CD14-positive monocyte (primary cell): ENCODE results near the gene CAMK4. TPM values are rescaled to one million over a fixed set of nuclear protein-coding genes. Genes with fewer than 3 reads are reported as not detected.

Source experiments
- DNase-seq, 3 donors: peaks; one replicate each; pipeline ENCODE4 v3.0.0-alpha.2; 2011 to 2022
- H2AFZ ChIP-seq: 2 replicates; pipeline ENCODE4 v1.6.0; 2012; ENCODE audit warnings: mild to moderate bottlenecking, low read depth, low read length, inconsistent platforms; ENCODE audit not compliant: insufficient read depth, poor library complexity, severe bottlenecking
- H3K27ac ChIP-seq, 2 donors: 1 replicate in 1 of 2; 2 replicates in 1 of 2; pipeline ENCODE4 v1.5.1; 2012 to 2013; ENCODE audit warnings: low read length in 2 of 2, control low read depth in 1 of 2, inconsistent platforms in 1 of 2, low read depth in 1 of 2, mild to moderate bottlenecking in 1 of 2
- H3K27me3 ChIP-seq, 2 donors: one replicate each; pipeline versions ENCODE4 v1.6.0 to v1.6.1; 2011 to 2013; ENCODE audit warnings: low read length in 2 of 2; ENCODE audit not compliant: control insufficient read depth in 2 of 2, insufficient read depth in 2 of 2
- H3K36me3 ChIP-seq, 2 donors: replicated peaks in 1 of 2; 1 replicate in 1 of 2; 2 replicates in 1 of 2; pipeline versions ENCODE4 v1.5.1 to v1.6.1; 2012 to 2013; ENCODE audit warnings: low read length in 2 of 2, control low read depth in 1 of 2, inconsistent platforms in 1 of 2, mild to moderate bottlenecking in 1 of 2; ENCODE audit not compliant: insufficient read depth in 2 of 2, control insufficient read depth in 1 of 2
- H3K4me1 ChIP-seq, 2 donors: 1 replicate in 1 of 2; 2 replicates in 1 of 2; pipeline versions ENCODE4 v1.5.1 to v1.6.1; 2012 to 2013; ENCODE audit warnings: low read length in 2 of 2, control low read depth in 1 of 2, inconsistent platforms in 1 of 2, mild to moderate bottlenecking in 1 of 2, moderate library complexity in 1 of 2; ENCODE audit not compliant: insufficient read depth in 2 of 2, control insufficient read depth in 1 of 2
- H3K4me2 ChIP-seq: replicated peaks from 2 replicates; pipeline ENCODE3; 2012; ENCODE audit warnings: low read length, moderate library complexity, mild to moderate bottlenecking; ENCODE audit not compliant: poor library complexity, severe bottlenecking; ENCODE audit errors: extremely low read depth
- H3K4me3 ChIP-seq, 3 experiments: fragments of 200-600 bp in 1 of 3; sonication (generic) in 1 of 3; replicated peaks in 1 of 3; 1 replicate in 2 of 3; 2 replicates in 1 of 3; pipeline ENCODE4 v1.5.1; 2011 to 2013; ENCODE audit warnings: low read length in 3 of 3, mild to moderate bottlenecking in 3 of 3, control low read depth in 2 of 3, low read depth in 2 of 3, inconsistent platforms in 1 of 3, moderate library complexity in 1 of 3
- H3K79me2 ChIP-seq: 2 replicates; pipeline ENCODE4 v1.6.0; 2012; ENCODE audit warnings: mild to moderate bottlenecking, control low read depth, inconsistent platforms, low read length, moderate library complexity; ENCODE audit not compliant: insufficient read depth
- H3K9ac ChIP-seq: 2 replicates; pipeline ENCODE4 v1.6.0; 2017; ENCODE audit warnings: low read length, mild to moderate bottlenecking; ENCODE audit not compliant: insufficient read depth, poor library complexity, severe bottlenecking
- H3K9me3 ChIP-seq, 2 donors: replicated peaks in 1 of 2; 1 replicate in 1 of 2; 2 replicates in 1 of 2; pipeline versions ENCODE4 v1.5.1 to v1.6.1; 2012 to 2013; ENCODE audit warnings: low read length in 2 of 2, control low read depth in 1 of 2; ENCODE audit not compliant: control insufficient read depth in 1 of 2, insufficient read depth in 1 of 2
- H4K20me1 ChIP-seq: 2 replicates; pipeline ENCODE4 v1.6.0; 2012; ENCODE audit warnings: mild to moderate bottlenecking, low read length, control low read depth, moderate library complexity; ENCODE audit not compliant: insufficient read depth
- H3K27ac Mint-ChIP-seq, 7 donors: one replicate each; pipeline ENCODE4 v1.8.0; 2020; ENCODE audit warnings: mild to moderate bottlenecking in 7 of 7, mixed read lengths in 7 of 7, moderate library complexity in 6 of 7, inconsistent platforms in 2 of 7
- H3K27me3 Mint-ChIP-seq, 3 donors: one replicate each; pipeline ENCODE4 v1.8.0; 2021 to 2022; ENCODE audit warnings: low read depth in 3 of 3, mild to moderate bottlenecking in 3 of 3, mixed read lengths in 3 of 3, moderate library complexity in 3 of 3, inconsistent platforms in 1 of 3
- H3K36me3 Mint-ChIP-seq, 2 donors: one replicate each; pipeline ENCODE4 v1.8.0; 2020; ENCODE audit warnings: mixed read lengths in 2 of 2, inconsistent platforms in 1 of 2, mild to moderate bottlenecking in 1 of 2
- H3K4me1 Mint-ChIP-seq: one replicate; pipeline ENCODE4 v1.8.0; 2020; ENCODE audit warnings: mild to moderate bottlenecking, mixed read lengths
- H3K4me3 Mint-ChIP-seq, 2 donors: one replicate each; pipeline ENCODE4 v1.8.0; 2020; ENCODE audit warnings: mild to moderate bottlenecking in 2 of 2, mixed read lengths in 2 of 2, moderate library complexity in 1 of 2
- H3K9me3 Mint-ChIP-seq, 7 donors: one replicate each; pipeline ENCODE4 v1.8.0; 2020 to 2022; ENCODE audit warnings: mixed read lengths in 7 of 7, mild to moderate bottlenecking in 6 of 7, moderate library complexity in 6 of 7, inconsistent platforms in 2 of 7
- WGBS: methylation state at CpG from one replicate; pipeline ENCODE4 v1.1.5; 2013; ENCODE audit warnings: missing lambda C conversion rate; ENCODE audit not compliant: insufficient coverage; 5-methylcytosine and 5-hydroxymethylcytosine counted together
- intact Hi-C, 2 donors: fragments of 100-400 bp; cut with micrococcal nuclease; formaldehyde crosslinking; loops; one replicate each; pipeline versions ENCODE4 v1.15.0 to v1.15.1; 2023
- polyA plus RNA-seq, 3 donors: library from polyadenylated mRNA; depleted of rRNA in 1 of 3; unstranded in 2 of 3; stranded (reverse) in 1 of 3; fragments of 300-500 nt in 2 of 3; fragments of >200 nt in 1 of 3; fragmentation: Illumina TruSeq in 2 of 3; gene quantifications; 1 replicate in 2 of 3; 2 replicates in 1 of 3; pipeline ENCODE4 v1.2.3, GENCODE V29; 2012 to 2021
- TF ChIP-seq, protein P1 (sequence below): fragments of 200-600 bp; IDR thresholded peaks from one replicate; pipeline ENCODE4 v1.8.0; 2022; ENCODE audit warnings: antibody characterized with exemption, mild to moderate bottlenecking

CAMK4 gene
- polyA plus RNA-seq, 3 donors, result 0.24 to 0.28 TPM; not detected in 1

DNA sequence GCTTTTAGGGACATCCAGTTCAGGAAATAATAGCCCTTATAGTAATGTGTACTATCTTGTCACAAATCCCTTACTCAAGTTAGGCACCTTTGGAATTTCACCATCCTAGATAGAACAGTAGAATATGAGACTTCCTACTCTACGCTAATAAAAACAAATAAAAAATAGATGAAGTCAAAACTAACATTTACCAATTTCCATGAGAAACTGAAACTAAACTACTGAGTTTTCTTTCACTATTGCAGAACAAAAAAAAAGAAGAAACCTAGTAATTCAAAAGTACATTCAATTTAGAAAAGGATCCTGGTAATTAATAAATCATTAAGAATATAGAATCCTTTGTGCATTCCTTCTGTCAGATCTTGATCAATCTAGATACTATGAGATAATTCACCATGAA, 274.2 kb downstream of the CAMK4 start:
- intact Hi-C loops, result no loop called here
- Histone ChIP-seq H3K27ac (no peak overlapping the region), H3K27me3 (no peaks in the 10 kb centered on the region), H3K36me3 (peaks cover 19 to 23% of the 10 kb centered on the region in 2 donors), H3K4me3 (no peak overlapping the region), H2AFZ (no peak overlapping the region), H3K9ac (no peak overlapping the region), H3K4me2 (no peak overlapping the region), H3K9me3 (no peaks in the 10 kb centered on the region), H3K4me1 (no peaks in the 10 kb centered on the region), H4K20me1 (no peaks in the 10 kb centered on the region), H3K79me2 (no peaks in the 10 kb centered on the region)
- H3K4me3 Mint-ChIP-seq, result no peak overlapping the region
- peaks cover 9% of the 10 kb centered on the region for H3K4me1 Mint-ChIP-seq
- TF ChIP-seq, protein P1, sequence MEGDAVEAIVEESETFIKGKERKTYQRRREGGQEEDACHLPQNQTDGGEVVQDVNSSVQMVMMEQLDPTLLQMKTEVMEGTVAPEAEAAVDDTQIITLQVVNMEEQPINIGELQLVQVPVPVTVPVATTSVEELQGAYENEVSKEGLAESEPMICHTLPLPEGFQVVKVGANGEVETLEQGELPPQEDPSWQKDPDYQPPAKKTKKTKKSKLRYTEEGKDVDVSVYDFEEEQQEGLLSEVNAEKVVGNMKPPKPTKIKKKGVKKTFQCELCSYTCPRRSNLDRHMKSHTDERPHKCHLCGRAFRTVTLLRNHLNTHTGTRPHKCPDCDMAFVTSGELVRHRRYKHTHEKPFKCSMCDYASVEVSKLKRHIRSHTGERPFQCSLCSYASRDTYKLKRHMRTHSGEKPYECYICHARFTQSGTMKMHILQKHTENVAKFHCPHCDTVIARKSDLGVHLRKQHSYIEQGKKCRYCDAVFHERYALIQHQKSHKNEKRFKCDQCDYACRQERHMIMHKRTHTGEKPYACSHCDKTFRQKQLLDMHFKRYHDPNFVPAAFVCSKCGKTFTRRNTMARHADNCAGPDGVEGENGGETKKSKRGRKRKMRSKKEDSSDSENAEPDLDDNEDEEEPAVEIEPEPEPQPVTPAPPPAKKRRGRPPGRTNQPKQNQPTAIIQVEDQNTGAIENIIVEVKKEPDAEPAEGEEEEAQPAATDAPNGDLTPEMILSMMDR, result no peak
- no peak for DNase-seq
- H3K9me3 Mint-ChIP-seq, result no peaks in the 10 kb centered on the region
- H3K36me3 Mint-ChIP-seq, result peaks cover 28 to 38% of the 10 kb centered on the region in 2 donors
- H3K27me3 Mint-ChIP-seq, result no peaks in the 10 kb centered on the region
- no CpG with 5 or more reads among the region's 1 CpG for WGBS
- H3K27ac Mint-ChIP-seq, result peak overlapping the region in 3 of 7 donors; percentile 3 to 84 (median 48)

GRCh38 chr5:111502956-111503355, 278.8 kb downstream of the CAMK4 start:
- no peak overlapping the region for H3K27ac Mint-ChIP-seq
- H3K9me3 ChIP-seq, result no peaks in the 10 kb centered on the region
- no peak overlapping the region for H3K4me2 ChIP-seq
- peaks cover 32 to 47% of the 10 kb centered on the region in 2 donors for H3K36me3 Mint-ChIP-seq
- intact Hi-C loops, result no loop called here
- no peaks in the 10 kb centered on the region for H4K20me1 ChIP-seq
- no peaks in the 10 kb centered on the region for H3K79me2 ChIP-seq
- no peak overlapping the region for H3K4me3 Mint-ChIP-seq
- H3K27ac ChIP-seq, result no peak overlapping the region
- no peak overlapping the region for H3K9ac ChIP-seq
- DNase-seq, result no peak
- TF ChIP-seq, protein P1, result no peak
- no peaks in the 10 kb centered on the region for H3K27me3 ChIP-seq
- no peaks in the 10 kb centered on the region for H3K27me3 Mint-ChIP-seq
- H3K4me1 ChIP-seq, result no peaks in the 10 kb centered on the region
- H3K36me3 ChIP-seq, result peaks cover 25 to 31% of the 10 kb centered on the region in 2 donors
- no peak overlapping the region for H3K4me3 ChIP-seq
- no peak overlapping the region for H2AFZ ChIP-seq
- H3K4me1 Mint-ChIP-seq, result peaks cover 9% of the 10 kb centered on the region
- H3K9me3 Mint-ChIP-seq, result no peaks in the 10 kb centered on the region
